ENCODE data around the gene CDC42SE2.

Gene CDC42SE2

DNA sequence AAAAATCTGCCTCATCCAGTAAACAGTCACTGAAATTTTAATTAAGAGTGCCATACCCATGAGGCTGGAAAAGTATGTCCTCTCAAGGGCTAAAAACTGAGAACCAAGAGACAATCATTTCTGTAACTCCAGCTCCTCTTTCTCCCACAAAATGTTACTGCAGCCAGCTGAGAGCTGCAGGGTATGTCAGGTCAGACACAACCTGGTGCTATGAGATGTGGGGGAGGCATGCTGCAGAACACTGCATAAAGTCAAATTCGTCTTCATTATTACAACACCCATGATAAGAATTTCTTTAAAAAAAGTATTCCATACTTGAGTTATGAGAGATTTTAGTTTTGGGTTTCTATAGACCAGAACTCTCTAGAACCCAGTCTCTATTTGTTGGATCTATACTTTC lies 162.2 kb downstream of the CDC42SE2 start:
- TF ChIP-seq, protein P1, sequence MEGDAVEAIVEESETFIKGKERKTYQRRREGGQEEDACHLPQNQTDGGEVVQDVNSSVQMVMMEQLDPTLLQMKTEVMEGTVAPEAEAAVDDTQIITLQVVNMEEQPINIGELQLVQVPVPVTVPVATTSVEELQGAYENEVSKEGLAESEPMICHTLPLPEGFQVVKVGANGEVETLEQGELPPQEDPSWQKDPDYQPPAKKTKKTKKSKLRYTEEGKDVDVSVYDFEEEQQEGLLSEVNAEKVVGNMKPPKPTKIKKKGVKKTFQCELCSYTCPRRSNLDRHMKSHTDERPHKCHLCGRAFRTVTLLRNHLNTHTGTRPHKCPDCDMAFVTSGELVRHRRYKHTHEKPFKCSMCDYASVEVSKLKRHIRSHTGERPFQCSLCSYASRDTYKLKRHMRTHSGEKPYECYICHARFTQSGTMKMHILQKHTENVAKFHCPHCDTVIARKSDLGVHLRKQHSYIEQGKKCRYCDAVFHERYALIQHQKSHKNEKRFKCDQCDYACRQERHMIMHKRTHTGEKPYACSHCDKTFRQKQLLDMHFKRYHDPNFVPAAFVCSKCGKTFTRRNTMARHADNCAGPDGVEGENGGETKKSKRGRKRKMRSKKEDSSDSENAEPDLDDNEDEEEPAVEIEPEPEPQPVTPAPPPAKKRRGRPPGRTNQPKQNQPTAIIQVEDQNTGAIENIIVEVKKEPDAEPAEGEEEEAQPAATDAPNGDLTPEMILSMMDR (IDR thresholded peaks at IDR 0.05; ENCODE audit: low read depth, low read length), result no peak
- TF ChIP-seq MYC (IDR thresholded peaks at IDR 0.05; ENCODE audit: low read depth, low read length) (no peak), POLR2A (IDR thresholded peaks at IDR 0.05; ENCODE audit: extremely low read depth, insufficient read length) (no peak)
- TF ChIP-seq, protein P2, sequence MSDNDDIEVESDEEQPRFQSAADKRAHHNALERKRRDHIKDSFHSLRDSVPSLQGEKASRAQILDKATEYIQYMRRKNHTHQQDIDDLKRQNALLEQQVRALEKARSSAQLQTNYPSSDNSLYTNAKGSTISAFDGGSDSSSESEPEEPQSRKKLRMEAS (IDR thresholded peaks at IDR 0.05; ENCODE audit: low read depth, low read length), result no peak
- no peak for DNase-seq (ENCODE audit: low read depth)

DNA sequence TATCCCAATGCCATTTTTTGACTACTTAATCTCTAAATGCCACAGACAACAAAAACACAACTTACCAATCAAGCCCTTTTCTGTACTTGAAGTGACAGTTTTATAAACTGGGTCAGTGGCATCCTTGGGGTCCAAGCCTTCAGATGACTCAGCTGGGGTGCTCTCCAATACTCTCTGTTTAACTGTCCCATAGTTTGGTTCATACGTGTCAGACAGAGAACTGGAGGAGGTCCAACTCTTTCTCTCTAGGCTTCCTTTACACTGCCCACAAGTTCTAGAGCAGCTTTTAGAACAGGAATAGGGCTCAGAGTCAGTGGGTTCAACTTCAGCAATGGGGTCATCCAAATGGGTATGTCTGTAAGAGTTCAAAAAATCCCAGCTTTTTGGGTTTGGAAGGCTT lies 166.9 kb downstream of the CDC42SE2 start:
- TF ChIP-seq, protein P1 (IDR thresholded peaks at IDR 0.05; ENCODE audit: low read depth, low read length), result no peak
- TF ChIP-seq MYC (IDR thresholded peaks at IDR 0.05; ENCODE audit: low read depth, low read length), result no peak
- TF ChIP-seq, protein P2 (IDR thresholded peaks at IDR 0.05; ENCODE audit: low read depth, low read length), result no peak
- no peak for TF ChIP-seq POLR2A (IDR thresholded peaks at IDR 0.05; ENCODE audit: extremely low read depth, insufficient read length)
- H3K4me3 ChIP-seq (ENCODE audit: low read depth, low read length), result no peak overlapping the region
- DNase-seq (ENCODE audit: low read depth), result no peak

More for the DNA sequence above, 162.2 kb downstream of the CDC42SE2 start:
- H3K4me3 ChIP-seq (ENCODE audit: low read depth, low read length), result no peak overlapping the region

DNA sequence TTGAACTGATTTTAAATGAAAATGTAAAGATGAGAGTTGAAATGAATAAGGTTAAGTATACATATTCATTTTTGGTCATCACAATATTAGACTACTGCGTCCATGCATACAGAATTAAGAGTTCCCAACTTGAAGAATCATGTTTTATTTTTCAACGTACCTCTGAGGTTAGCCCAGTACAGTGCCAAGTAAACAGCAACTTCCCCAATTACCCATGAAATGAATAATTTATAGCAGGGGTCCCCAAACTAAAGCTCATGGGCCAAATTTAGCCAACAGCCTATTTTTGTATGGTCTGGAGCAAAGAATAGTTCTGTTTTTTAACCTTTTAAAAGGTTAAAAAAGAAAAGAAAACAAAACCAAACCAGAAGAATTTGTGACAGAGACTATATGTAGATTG lies 167.9 kb downstream of the CDC42SE2 start:
- H3K4me3 ChIP-seq (ENCODE audit: low read depth, low read length), result no peak overlapping the region
- no peak for DNase-seq (ENCODE audit: low read depth)
- TF ChIP-seq POLR2A (IDR thresholded peaks at IDR 0.05; ENCODE audit: extremely low read depth, insufficient read length) (no peak), MYC (IDR thresholded peaks at IDR 0.05; ENCODE audit: low read depth, low read length) (no peak)
- TF ChIP-seq, protein P2 (IDR thresholded peaks at IDR 0.05; ENCODE audit: low read depth, low read length), result no peak
- TF ChIP-seq, protein P1 (IDR thresholded peaks at IDR 0.05; ENCODE audit: low read depth, low read length), result no peak

DNA sequence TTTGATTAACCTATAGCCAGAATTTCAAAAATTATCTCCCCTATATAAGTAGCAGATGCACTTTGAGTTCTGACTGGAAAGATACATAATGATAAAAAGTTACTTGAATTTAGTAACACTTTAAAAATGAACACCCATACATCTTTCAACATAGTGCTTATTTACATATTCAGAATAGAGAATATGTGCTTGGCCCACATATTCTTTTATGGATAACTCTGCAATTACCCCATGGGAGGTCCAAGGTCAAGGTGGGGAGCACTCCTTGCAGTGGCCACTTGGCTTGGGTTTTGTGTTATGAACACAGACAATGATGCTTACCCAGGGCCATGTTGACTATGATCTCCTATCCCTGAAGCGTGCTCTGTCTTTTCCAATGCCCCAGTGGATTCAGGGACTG lies 169.3 kb downstream of the CDC42SE2 start:
- no peak overlapping the region for H3K4me3 ChIP-seq (ENCODE audit: low read depth, low read length)
- TF ChIP-seq, protein P1 (IDR thresholded peaks at IDR 0.05; ENCODE audit: low read depth, low read length), result no peak
- no peak for TF ChIP-seq MYC (IDR thresholded peaks at IDR 0.05; ENCODE audit: low read depth, low read length)
- no peak for TF ChIP-seq POLR2A (IDR thresholded peaks at IDR 0.05; ENCODE audit: extremely low read depth, insufficient read length)
- TF ChIP-seq, protein P2 (IDR thresholded peaks at IDR 0.05; ENCODE audit: low read depth, low read length), result no peak
- no peak for DNase-seq (ENCODE audit: low read depth)

DNA sequence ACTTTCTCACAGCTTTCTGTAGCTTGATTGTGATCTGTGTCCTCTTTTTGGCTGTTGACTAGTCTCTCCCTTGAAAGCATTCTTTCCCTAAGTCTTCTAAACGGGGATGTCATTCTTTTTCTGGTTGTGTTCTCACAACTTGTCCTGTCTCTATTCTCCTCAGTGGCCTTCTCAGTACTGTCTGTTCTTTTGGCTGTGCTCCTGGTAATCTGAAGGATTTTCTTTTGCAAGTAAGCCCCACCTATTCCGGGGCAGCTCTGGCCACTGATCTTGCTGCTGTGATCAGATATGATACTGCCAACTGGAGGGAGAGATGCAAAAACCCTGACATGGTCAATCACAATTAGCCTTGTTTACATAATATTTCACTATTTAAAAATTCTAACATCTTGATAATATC lies 172.2 kb downstream of the CDC42SE2 start:
- DNase-seq (ENCODE audit: low read depth), result no peak
- TF ChIP-seq POLR2A (IDR thresholded peaks at IDR 0.05; ENCODE audit: extremely low read depth, insufficient read length) (no peak), MYC (IDR thresholded peaks at IDR 0.05; ENCODE audit: low read depth, low read length) (no peak)
- TF ChIP-seq, protein P2 (IDR thresholded peaks at IDR 0.05; ENCODE audit: low read depth, low read length), result no peak
- TF ChIP-seq, protein P1 (IDR thresholded peaks at IDR 0.05; ENCODE audit: low read depth, low read length), result no peak
- no peak overlapping the region for H3K4me3 ChIP-seq (ENCODE audit: low read depth, low read length)

All from NB4 (cell line).